LHCN-M2 (cell line): Measurements from ENCODE around the gene EEF1G. TPM values are rescaled to one million over a fixed set of nuclear protein-coding genes. Genes with fewer than 3 reads are reported as not detected.
A peak's percentile ranks its signal among the peaks of the same experiment; 100 is the strongest.
"Not testable (repeated sequence)": the region's sequence is repeated elsewhere in the genome, so short reads cannot be mapped to it uniquely, and the experiment has no call there.

ENCODE experiments used
- DNase-seq: peaks from one replicate; pipeline ENCODE4 v3.0.0-alpha.2; 2012; ENCODE audit warnings: low read depth
- total RNA-seq: library from RNA; depleted of rRNA; stranded (reverse); fragments of >200 nt; gene quantifications from 2 replicates; pipeline ENCODE4 v1.2.3, GENCODE V29; 2014

EEF1G gene
- total RNA-seq, 1 experiment from 2014 or later, result 1,532 TPM

DNA sequence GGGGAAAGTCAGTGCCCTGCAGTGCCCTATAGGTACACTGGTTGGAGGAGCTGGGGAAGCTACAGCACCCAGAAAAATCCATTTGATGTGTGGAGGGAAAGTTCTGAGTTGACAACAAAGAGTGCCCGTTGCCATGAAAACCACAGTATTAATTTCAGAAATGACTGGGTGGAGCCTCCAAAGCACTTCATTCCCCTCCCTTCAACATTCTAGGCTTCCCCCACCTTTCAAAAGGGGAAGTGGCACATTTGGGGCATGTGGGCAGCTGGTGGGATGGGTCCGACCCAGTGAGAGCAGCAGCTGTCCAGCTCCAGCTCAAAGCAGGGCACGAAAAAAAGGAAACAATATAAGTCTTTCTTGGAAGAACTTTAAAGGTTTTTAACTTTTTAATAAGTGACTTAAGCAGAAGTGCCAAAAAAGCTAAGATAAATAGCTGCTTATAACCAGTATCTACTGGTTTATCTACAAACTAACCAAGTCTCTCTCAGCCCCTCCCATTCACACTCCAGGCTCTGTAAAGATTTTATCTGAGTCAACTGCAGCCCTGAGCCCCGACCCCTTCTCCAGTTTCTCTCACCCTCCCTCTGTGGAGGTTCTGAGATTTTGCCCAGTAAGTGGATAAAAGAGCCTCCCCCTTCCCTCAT is 18.1 kb downstream of the EEF1G start:
- DNase-seq, result peak; percentile 90

DNA sequence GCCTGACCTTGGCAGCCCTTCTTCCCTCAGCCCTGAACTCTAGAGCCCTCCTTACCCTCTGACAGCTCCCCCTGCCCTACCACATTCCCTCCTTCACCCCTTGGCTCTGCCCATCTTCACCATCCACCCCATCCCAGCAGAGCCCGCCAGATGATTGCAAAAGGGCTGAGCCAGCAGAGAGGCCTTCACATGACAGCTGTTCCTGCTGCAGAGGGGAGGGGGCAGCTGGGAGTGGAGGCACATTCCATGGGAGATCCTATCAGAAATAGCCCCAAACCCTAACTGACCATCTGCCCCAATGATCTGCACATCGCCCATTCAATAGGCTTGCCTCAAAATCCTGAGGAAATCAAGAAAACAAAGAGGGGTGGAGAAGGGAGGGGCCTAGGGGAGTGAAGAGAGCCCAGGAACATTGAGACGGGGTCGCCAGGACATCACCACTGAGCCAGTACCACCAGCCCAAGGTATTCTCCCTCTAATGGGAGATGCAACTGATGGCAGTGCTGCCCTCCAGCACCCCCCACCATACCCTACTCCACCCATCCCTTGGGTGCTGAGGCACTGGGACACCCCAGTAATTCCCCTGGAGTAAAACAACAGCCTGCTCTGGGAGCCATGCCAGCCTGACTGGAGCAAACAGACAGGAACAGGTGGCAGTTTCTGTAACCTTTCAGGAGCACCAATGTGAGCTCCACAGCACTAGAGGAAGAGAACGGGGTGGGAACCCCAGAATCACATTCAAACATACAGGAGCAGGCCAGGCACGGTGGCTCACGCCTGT is 19.1 kb downstream of the EEF1G start:
- peak; percentile 94 for DNase-seq

GRCh38 chr11:62553839-62554361 is 19.8 kb downstream of the EEF1G start:
- DNase-seq, result peak; percentile 95

DNA sequence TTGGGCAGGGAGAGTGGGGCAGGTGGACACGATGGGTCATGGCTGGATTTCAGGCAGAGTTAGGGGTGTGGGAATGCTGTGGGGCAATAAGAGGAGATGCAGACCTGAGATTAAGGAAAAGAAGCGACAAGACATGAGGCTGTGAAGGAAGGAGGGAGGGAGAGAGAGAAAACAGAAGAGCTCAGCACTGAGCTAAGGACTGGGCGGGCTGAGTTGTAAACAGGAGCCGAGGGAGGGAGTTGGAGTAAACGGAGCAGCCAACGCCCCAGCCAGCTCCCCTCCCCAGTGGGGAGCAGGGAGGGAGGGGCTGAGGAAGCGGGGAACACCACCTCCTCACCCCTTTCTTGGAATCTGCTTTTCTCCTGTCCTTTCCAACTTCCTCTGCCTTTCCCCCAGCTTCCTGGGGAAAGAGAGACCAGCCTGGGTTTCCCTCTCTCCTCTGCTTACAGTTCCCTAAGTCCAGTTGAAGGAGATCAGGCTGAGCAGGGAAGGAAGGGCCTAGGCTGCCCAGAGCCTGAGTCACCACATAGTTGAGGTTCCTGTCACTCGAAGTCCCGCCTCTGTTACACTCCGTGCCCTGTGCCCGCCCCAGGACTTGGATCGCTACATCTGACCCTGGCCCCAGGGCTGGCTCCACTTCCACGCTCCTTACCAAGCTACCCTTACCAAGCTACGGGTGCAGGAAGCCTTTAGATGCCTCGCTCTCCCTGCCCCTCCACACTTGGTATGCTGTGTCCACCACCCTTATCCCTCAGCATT is 20.4 kb downstream of the EEF1G start:
- peak; percentile 97 for DNase-seq

DNA sequence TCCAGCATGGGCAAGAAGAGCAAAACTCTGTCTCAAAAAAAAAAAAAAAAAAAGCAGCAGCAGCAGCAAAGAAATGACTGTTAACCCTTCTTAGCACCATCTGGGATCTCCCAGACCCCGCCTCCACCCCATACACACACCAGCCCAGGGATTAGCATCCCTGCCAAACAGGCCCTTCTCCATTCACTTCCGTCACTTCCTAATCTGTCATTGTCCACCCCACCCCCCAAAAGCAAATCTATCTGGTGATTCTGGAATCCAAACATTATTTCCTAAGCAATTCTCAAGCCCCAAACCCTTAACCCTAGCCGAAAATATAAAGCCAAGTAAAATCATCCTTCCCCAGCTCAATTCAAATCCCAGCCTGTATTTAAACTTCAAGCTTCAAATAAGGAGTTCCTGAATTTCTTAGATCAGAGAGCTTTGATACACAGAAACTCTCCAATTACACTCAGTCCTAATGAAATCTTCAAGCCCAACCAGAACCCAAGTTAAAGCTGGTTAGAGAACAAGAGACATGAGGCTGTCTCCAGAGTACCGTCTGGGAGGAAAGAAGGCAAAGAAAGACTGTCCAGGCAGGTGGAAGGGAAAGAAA is 21.1 kb downstream of the EEF1G start:
- DNase-seq, result peak; percentile 60

DNA sequence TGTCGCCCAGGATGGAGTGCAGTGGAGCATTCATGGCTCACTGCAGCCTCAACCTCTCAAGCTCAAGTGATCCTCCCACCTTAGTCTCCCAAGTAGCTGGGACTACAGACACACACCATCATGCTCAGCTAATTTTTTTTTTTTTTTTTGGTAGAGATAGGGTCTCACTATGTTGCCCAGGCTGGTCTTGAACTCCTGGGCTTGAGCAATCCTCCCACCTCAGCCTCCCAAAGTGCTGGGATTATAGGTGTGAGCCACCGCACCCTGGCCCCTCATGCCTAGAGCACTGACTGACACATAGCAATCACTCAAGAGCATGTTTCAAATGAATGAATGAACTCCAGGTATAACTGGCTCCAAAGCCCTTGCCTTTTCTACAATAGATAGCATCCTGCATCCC is 23.2 kb downstream of the EEF1G start:
- DNase-seq, result not testable (repeated sequence)

GRCh38 chr11:62548545-62549335 is 25.0 kb downstream of the EEF1G start:
- no peak for DNase-seq

GRCh38 chr11:62547691-62548281 is 25.9 kb downstream of the EEF1G start:
- peak; percentile 66 for DNase-seq

GRCh38 chr11:62546929-62547625 is 26.6 kb downstream of the EEF1G start:
- peak; percentile 42 for DNase-seq

GRCh38 chr11:62546244-62546928 is 27.3 kb downstream of the EEF1G start, which contains the start of gene AHNAK:
AHNAK (minus strand) TSS chr11:62546806; CDS start chr11:62536098, 10,708 bp downstream.
- peak; percentile 52 for DNase-seq

- peak; percentile 94 for DNase-seq
Measured at GRCh38 chr11:62545437-62546243, 28.1 kb downstream of the EEF1G start.

- peak; percentile 25 for DNase-seq
Measured at GRCh38 chr11:62544581-62545436, 28.9 kb downstream of the EEF1G start.

DNA sequence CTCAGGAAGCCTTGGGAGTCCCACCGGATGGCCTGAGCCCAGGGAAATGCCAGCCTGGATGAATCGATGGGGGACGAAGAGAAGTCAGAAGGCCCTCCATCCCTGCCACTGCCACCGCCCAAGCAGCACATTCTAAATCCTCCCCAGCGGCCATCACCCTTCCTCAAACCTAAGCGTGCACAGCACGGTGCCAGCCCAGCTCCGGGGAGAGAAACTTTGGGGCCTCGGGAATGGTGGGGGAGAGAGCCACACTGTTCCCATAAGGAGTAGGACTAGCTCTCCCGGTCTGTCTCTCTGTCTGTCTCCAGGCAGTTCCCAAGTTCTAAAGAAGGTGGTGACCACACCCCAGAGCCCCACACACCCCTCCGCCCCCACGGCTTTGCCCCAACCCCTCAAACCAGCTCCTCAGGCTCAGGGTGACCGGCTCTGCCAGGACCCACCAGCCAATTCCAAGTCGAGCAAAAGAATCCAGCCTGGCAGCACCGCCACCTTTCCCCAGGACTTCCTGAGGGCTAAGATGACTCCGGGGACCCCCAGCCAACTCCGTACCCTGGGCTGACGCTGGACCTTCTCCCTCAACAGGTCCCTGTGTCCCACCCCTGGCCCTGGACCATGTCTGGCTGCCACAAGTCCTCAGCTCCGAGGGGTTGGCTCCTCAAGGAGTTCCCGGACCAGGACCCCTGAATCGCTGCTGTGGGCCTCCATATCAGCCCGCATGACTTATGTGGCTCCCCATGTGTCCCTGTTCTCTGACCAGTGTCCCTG is 29.8 kb downstream of the EEF1G start:
- DNase-seq, result peak; percentile 22

DNA sequence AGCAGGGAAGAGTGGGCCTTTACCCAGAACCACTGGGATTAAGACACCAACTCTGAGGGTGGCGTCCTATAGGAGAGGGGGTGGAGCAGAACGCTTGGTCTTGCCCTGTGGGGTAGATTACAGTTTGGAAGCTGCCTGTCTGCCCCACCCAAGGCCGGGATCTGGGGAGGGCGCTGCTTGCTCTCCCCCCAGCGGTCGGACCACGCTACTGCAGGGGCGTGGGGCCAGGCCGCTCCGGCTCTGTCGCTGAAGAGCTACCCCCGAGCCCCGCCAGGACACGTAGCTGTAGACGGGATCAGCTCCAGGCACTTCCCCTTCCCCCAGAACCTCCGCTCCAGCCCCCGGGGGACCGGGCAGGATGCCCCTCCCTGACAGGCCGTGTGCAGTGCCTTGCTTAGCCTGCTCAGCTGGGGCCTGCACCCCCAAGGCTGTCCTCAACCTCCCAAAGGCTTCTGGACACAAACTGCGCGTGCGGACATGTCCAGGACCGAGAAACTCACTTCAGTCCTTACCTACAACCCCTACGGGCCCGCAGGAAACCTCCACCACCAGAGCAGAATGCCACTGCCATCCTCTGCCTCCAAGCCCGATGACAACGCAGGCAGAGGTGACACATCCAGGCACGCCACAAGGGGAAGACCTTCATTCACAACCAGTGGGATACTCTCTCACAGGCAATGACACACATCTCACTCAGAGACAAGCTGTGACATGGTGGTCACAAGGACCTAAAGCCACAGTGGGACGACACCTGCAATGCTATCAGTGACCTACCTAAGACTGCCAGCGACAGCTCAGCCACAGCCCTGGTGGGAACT is 30.7 kb downstream of the EEF1G start:
- peak; percentile 79 for DNase-seq

GRCh38 chr11:62542111-62542745 is 31.5 kb downstream of the EEF1G start:
- no peak for DNase-seq
